HG02642 (cell line): ENCODE results near the gene SLC41A3.

Source experiments
- ATAC-seq: cut with Tn5 transposase; IDR thresholded peaks from one replicate; pipeline ENCODE4 v1.9.1; 2021; ENCODE audit warnings: mild to moderate bottlenecking; ENCODE audit not compliant: unreplicated experiment, poor library complexity

The SLC41A3 gene

DNA sequence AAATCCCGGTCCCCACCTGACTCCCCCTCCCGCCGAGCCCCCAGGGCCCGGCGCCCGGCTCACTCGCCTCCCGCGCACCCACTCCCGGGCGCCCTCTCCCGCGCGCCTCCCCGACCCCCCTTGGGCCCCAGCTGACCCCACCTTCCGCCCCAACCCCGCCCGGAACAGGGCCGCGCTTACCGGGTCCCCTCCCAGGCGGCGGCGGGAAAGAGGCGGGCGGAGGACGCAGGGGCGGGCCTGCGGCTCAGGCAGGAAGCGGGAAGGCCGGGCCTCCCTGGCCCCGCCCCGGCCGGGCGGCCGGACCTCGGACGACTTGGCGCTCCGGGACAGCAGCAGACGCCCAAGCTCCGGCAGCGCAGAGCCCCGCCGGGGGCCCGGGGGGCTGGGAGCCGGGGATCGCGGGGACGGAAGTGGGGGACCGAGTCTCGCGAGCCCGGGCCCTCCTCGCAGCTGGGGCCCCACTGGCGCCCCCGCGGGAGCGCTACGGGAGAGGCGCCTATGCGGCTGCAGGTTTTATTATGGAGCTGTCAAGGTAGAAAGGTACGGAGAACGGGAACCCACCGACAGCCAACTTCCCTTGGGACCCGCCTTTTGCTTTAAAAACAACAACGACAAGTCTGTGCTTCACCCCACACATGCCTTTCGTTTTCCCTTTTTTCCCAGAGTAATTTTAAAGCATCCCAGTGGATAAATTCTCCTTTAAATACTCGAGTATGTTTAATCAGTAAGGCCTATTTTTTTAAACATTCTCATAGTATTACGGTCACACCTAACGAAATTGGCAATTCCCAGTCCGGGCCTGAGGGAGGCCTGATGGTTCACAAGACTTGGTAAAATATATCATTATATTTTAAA, at the start of gene SLC41A3:
Gene SLC41A3 (minus strand): TSS at position 212 of the 855 bp plus-strand sequence. CDS start 15,905 bp downstream, outside the sequence.
- ATAC-seq = peak; percentile 97

DNA sequence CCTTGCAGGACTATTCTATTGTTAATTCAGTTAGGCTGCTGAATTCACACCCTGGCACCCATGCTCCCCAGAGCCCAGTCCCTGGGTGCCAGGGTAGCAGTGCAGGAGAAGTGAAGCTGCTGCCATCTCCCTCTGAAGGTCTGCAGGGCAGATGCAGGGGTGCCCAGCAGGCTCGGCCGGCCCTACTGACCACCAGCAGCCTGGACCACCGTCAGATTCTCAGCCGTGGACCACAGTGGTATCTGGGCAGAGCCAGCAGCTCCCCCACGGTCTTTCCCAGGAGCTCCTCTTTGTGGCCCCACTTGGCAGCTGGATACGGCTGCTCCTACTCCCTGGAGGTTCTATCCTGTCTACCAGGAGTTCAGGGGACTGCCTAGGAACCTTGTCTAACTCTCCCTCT, 49.7 kb upstream of the SLC41A3 start:
- ATAC-seq = no peak

DNA sequence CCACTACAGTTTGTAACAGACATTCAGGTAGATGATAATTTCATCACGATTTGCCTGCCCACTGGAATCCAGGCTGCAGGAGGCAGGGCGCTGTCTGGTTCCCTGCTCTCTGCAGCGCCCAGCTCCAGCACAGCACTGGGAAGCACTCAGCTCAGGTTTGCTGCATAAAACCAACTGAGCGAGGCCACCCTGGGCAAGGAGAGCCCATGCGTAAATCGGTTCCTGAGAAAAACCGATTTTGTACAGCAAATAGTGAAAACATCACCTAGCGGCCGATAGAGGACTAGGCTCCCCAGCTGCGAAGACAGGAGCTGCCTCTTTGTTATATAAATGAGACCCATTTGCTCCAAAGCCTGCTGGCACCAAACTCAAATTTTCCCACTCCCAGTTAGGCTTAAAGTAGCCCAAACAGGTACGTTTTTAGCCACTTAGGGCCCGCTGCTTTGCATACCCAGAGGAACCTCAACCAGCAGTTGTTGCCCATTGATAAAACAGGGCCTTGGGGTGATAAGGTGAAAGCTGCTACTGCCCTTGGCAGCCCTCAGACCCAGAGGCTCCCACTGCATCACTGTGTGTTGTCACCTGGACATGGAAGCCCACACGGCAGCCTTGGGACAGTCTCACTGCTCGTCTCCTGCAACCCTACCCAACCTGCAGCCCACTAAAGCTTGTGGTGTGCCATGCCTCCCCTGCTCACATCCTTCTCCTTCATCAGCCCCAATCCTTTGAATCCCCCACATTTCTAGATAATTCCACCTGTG, 49.0 kb upstream of the SLC41A3 start:
- ATAC-seq = no peak

- no peak for ATAC-seq
Observed at GRCh38 chr3:126131881-126132750, 48.2 kb upstream of the SLC41A3 start.

DNA sequence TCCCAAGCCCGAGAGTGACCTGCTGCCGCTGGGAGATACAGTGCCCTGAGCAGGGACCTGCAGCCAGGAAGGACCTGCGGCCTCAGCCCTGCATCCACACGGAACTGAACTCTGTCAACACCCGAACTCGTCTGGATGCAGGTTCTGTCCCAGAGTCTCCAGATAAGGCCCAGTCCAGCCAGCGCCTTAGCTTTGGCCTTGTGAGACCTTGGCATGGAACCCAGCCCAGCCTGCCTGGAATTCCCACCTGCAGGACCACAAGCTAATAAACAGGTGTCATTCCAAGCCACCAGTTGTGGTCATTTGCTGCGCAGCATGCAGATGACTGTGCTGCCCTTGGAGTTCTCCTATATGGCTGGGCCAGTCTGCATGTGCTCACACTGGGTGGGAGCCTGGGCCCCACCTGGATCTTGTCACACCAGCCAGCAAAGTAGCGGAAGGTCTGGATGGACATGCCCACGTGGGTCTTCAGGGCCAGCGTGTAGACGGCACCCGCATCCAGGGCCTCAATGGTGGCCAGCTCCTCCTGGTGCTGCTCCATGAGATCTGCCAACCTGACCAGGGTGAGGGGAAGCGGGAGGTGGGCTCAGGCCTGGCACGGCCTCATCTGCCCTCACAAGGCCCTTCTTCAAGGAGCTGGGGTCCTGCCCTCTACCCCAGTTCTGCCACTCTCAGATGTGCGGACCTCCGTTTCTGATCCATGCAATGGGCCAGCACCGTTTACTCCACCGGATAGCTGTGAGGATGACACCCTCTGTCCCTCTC, 47.2 kb upstream of the SLC41A3 start:
- no peak for ATAC-seq

DNA sequence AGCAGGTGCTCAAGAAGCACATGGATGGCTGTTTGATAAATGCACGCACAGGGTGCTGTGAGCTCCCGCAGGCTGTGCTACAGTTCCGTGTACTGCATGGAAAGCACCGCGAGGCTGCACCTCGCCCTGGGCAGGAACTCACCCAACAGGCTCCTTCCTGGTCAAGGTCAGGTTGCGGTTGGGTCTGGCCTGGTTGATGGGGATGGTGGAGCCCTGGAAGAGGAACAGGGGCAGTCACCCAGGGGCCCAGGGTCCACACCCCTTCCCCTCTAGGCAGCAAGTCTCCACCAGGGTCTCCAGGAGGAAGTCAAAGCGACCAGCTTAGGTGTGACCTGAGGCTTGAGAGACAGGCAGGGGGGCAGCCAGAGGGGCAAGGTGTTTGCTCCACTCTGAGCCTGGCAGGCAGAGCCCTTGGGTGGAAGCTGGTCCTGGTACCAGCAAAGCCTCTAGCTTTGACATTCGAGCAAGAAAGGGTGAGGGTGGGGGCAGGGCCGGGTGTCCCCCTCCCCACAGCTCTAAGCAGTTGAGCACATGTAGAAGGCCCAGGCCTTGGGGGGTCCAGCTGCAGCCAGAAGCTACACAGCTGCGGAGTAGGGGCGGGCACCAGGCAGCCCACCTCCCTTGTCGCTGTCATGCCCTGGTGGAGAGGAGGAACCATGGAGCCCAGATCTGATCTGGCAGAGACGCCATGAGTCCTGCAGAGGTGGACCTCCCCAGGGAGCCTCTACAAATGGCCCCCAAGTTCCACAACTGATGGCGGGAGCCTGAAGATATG, 46.3 kb upstream of the SLC41A3 start:
- no peak for ATAC-seq

- no peak for ATAC-seq
Observed at GRCh38 chr3:126129398-126129891, 45.5 kb upstream of the SLC41A3 start.

DNA sequence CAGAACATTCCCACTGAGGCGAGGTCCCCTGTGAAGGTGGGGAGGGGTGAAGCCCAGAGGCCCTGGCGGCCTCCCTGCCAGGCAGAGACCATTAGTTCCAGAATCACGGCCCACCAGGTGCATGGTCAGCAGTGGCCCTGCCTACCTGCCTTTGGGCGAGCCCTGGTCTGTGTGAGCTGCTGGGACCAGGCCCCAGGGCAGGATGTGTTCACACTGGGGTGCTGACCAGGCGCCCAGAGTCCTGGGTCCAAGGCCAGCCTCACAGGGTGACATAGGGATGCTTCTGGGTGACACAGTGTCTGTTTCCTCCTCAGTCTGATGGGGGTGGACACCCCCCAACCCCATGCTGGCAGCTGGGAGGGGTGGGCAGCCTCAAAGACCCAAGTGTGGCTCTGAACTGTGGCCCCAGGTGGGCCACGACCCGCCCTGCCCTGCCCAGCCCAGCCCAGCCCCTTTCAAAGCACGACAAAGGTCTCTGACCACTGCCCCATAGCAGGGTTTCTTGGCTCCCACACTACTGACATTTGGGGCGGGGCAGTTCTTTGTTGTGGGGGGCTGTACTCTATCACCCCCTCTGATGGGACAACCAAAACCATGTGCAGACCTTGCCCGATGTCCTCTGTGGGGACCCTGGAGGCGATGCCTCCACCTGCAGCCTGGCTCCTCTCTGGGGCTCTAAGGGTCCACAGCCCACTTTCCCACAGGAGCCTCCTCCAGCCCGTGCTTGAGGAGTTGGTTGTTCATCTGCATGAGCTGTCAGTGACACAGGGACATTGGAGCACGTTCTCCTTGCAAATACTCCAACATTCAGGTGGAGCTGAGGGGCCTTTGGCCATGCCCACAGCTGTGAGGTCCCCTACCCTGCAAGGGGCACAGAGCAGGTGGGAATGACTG, 44.8 kb upstream of the SLC41A3 start:
- ATAC-seq = no peak

- no peak for ATAC-seq
Observed at GRCh38 chr3:126127904-126128303, 44.0 kb upstream of the SLC41A3 start.

DNA sequence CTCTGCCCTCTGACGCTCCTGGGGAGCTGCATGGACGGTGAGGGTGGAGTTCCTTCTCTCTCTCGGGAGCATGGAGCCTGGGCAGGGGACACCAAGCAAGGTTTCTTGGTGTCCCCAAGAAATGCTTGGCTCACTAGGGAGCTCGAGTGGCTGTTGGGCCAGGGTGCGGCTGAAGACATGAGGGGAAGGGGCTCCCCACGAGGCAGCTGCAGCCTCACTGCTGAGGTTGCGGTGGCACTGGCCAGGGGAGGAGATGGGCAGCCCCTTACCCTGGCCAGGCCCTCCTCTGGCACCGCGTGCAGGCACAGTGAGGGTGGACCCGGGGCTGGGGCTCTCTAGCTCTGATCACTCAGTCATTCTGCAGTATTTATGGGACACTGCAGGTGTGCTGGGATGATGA, 43.5 kb upstream of the SLC41A3 start:
- ATAC-seq = no peak

DNA sequence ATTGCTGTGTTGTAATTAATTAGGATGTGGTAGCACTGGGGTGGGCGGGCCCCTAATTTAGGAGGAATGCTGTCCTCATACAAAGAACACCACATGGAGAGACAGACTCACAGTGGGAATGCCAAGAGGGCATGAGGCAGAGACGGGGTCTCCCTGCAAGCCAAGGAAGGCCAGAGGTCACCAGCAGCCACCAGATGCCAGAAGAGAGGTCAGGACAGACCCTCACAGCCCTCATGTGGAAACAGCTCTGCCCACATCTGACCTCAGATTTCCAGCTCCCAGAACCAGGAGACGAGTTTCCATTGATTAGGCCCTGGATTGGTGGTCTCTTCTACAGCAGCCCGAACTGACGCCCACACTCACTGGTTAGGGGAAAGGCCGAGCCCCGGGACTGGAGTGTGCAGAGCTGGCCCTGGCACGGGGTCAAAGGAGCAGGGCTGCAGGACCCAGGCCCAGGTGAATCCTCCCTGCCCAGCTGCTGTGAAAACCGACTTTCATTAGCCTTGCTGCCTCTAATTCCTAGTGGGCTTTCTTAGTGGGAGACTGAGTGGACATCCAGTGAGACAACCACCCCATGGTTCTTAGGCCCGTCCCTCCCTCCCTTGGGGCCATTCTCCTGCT, 43.0 kb upstream of the SLC41A3 start:
- no peak for ATAC-seq

GRCh38 chr3:126126286-126126685, 42.4 kb upstream of the SLC41A3 start:
- ATAC-seq = no peak

DNA sequence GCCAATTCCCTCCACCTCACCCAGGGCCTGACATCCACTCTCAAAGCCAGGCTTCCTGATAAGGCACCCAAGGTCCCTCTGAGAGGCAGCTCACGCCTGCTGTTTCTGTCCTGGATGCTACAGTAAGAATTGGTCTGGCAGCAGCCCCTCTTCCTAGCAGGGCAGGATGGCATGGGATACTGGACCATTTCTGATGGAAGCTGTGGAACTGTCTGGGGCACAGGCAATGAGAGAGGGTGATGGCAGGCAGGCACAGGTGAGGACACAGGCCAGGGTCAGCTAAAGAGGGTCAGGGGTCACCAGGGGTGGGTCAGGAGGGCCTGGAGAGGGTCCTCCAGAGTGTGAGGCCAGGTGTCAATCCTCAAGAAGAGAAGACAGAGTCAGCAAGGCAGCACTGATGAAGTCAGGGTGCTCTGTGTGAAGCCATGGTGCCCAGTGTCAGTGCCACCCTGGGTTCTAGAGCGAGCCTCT, 41.9 kb upstream of the SLC41A3 start:
- ATAC-seq = no peak

GRCh38 chr3:126125341-126125740, 41.4 kb upstream of the SLC41A3 start:
- ATAC-seq = no peak

DNA sequence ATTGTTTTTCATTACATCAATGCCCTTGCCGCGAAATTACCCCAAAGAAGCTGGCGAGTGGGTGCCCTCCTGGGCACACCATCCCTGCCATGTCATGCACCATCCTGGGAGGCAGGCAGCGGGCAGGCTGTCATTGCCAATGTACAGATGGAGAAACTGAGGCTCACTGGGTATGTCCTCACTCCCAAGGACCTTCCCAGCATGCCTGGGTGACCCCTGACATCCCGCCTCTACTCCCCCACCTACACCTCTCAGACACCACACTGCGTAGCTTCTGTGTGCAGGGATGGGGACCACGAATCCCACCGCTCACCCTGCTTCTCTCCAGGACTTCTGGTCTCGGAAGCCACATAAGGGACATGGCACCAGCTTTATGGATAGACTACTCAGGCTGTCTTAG, 41.0 kb upstream of the SLC41A3 start:
- no peak for ATAC-seq

GRCh38 chr3:126124148-126124868, 40.4 kb upstream of the SLC41A3 start:
- ATAC-seq = no peak

DNA sequence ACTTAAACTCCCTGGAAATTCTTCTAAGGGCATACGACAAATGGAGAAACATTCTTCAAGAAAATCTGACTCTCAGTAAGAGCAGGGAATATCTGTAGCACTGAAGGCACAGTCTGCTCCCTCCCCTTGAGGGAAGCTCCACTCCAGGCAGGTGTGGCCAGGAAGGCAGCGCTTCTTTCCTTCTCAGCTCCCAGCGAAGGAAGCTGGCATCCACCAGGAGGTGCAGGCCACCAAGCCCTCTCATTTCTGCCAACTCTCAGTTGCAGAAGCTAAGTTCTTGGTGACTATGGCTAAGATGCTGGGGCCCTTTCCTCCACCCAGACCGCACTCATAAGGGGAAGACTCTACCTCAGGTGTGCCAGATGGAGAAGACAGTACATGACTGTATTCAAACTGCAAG, 37.7 kb upstream of the SLC41A3 start:
- no peak for ATAC-seq
